B cell (primary cell): ENCODE data around the gene PLVAP. TPM values are rescaled to one million over a fixed set of nuclear protein-coding genes. Genes with fewer than 3 reads are reported as not detected.

Experiments used
- ATAC-seq: fragments of 200-7000 bp; cut with Tn5 transposase; one replicate; pipeline ENCODE4 v1.10.0; 2021; ENCODE audit warnings: low read depth, mild to moderate bottlenecking, moderate number of reproducible peaks, moderate library complexity
- CTCF ChIA-PET: fragments of 350-600 bp; sonication (Branson Sonifier 250); formaldehyde crosslinking; loops from one replicate; lab custom pipeline; 2021; ENCODE audit warnings: antibody characterized with exemption, inconsistent platforms; lab: Charles Lee
- POLR2A ChIA-PET: fragments of 350-600 bp; sonication (Branson Sonifier 250); formaldehyde crosslinking; loops from one replicate; lab custom pipeline; 2021; ENCODE audit warnings: antibody characterized with exemption; lab: Charles Lee
- DNase-seq: peaks from one replicate; pipeline ENCODE4 v3.0.0; 2013
- H2AFZ ChIP-seq: 2 replicates; pipeline ENCODE4 v1.6.1; 2012; ENCODE audit warnings: mild to moderate bottlenecking, low read depth, low read length; ENCODE audit not compliant: insufficient read depth, poor library complexity, severe bottlenecking
- H3K27ac ChIP-seq, 2 donors: 1 replicate in 1 of 2; 2 replicates in 1 of 2; pipeline ENCODE4 v1.5.1; 2012 to 2013; ENCODE audit warnings: low read length in 2 of 2, mild to moderate bottlenecking in 2 of 2, moderate library complexity in 1 of 2
- H3K27me3 ChIP-seq, 4 experiments: fragments of 200-600 bp in 1 of 4; sonication (generic) in 1 of 4; replicated peaks in 1 of 4; 1 replicate in 2 of 4; 2 replicates in 2 of 4; pipeline versions ENCODE4 v1.6.1 to v1.7.0; 2013 to 2016; ENCODE audit warnings: low read length in 3 of 4, mild to moderate bottlenecking in 2 of 4, mixed read lengths in 1 of 4, moderate library complexity in 1 of 4; ENCODE audit not compliant: insufficient read depth in 4 of 4, control insufficient read depth in 3 of 4; ENCODE audit errors: control extremely low read depth in 1 of 4
- H3K36me3 ChIP-seq, 2 experiments: replicated peaks in 1 of 2; 1 replicate in 1 of 2; 2 replicates in 1 of 2; pipeline versions ENCODE4 v1.6.1 to v1.7.1; 2013; ENCODE audit warnings: low read length in 1 of 2; ENCODE audit not compliant: insufficient read depth in 2 of 2, control insufficient read depth in 1 of 2; ENCODE audit errors: control extremely low read depth in 1 of 2, extremely low read depth in 1 of 2
- H3K4me1 ChIP-seq, 2 donors: fragments of 200-600 bp in 1 of 2; sonication (generic) in 1 of 2; 1 replicate in 1 of 2; 2 replicates in 1 of 2; pipeline versions ENCODE4 v1.5.1 to v1.6.1; 2013 to 2017; ENCODE audit warnings: low read length in 2 of 2; ENCODE audit not compliant: control insufficient read depth in 2 of 2, insufficient read depth in 2 of 2
- H3K4me2 ChIP-seq: replicated peaks from 2 replicates; pipeline ENCODE3; 2012; ENCODE audit warnings: mild to moderate bottlenecking, low read depth, low read length; ENCODE audit not compliant: poor library complexity, severe bottlenecking
- H3K4me3 ChIP-seq, 5 experiments: fragments of 200-600 bp in 1 of 5; sonication (generic) in 1 of 5; 1 replicate in 3 of 5; 2 replicates in 2 of 5; pipeline versions ENCODE4 v1.5.1 to v1.7.0; 2011 to 2016; ENCODE audit warnings: low read length in 4 of 5, mild to moderate bottlenecking in 4 of 5, low read depth in 2 of 5, control low read depth in 1 of 5, moderate library complexity in 1 of 5; ENCODE audit not compliant: insufficient read depth in 1 of 5; ENCODE audit errors: control extremely low read depth in 1 of 5, extremely low read depth in 1 of 5
- H3K79me2 ChIP-seq: fragments of 200-600 bp; sonication (generic); one replicate; pipeline ENCODE4 v1.6.0; 2016; ENCODE audit warnings: low read length; ENCODE audit not compliant: control insufficient read depth, insufficient read depth
- H3K9ac ChIP-seq: fragments of 200-600 bp; sonication (generic); 2 replicates; pipeline ENCODE4 v1.6.1; 2017; ENCODE audit warnings: mild to moderate bottlenecking, low read length, moderate library complexity
- H3K9me3 ChIP-seq, 3 donors: one replicate each; pipeline versions ENCODE4 v1.6.1 to v1.7.1; 2013; ENCODE audit warnings: low read length in 2 of 3; ENCODE audit not compliant: control insufficient read depth in 2 of 3, insufficient read depth in 1 of 3; ENCODE audit errors: control extremely low read depth in 1 of 3
- H4K20me1 ChIP-seq: 2 replicates; pipeline ENCODE4 v1.6.0; 2012; ENCODE audit warnings: mild to moderate bottlenecking, low read length; ENCODE audit not compliant: insufficient read depth, control insufficient read depth, poor library complexity, severe bottlenecking
- H3K27ac Mint-ChIP-seq: one replicate; pipeline ENCODE4 v1.8.0; 2021; ENCODE audit warnings: mixed read lengths
- H3K27me3 Mint-ChIP-seq: one replicate; pipeline ENCODE4 v1.8.0; 2021; ENCODE audit warnings: mixed read lengths
- H3K4me1 Mint-ChIP-seq: one replicate; pipeline ENCODE4 v1.8.0; 2021; ENCODE audit warnings: mixed read lengths
- H3K4me3 Mint-ChIP-seq: one replicate; pipeline ENCODE4 v1.8.0; 2021; ENCODE audit warnings: mixed read lengths
- H3K9me3 Mint-ChIP-seq: one replicate; pipeline ENCODE4 v1.8.0; 2022; ENCODE audit warnings: mixed read lengths; ENCODE audit not compliant: insufficient read depth
- CTCF ChIP-seq: fragments of 200-600 bp; IDR thresholded peaks from one replicate; pipeline ENCODE4 v1.8.0; 2022; ENCODE audit warnings: antibody characterized with exemption, mild to moderate bottlenecking
- EZH2 ChIP-seq: IDR thresholded peaks from 2 replicates; pipeline ENCODE4 v1.6.1; 2012; ENCODE audit warnings: borderline replicate concordance, low read depth, mild to moderate bottlenecking, moderate library complexity, low read length; ENCODE audit not compliant: insufficient read depth, poor library complexity, severe bottlenecking
- WGBS: methylation state at CpG from one replicate; pipeline ENCODE4 v1.1.5; 2013; ENCODE audit warnings: missing lambda C conversion rate; ENCODE audit not compliant: insufficient coverage; 5-methylcytosine and 5-hydroxymethylcytosine counted together
- intact Hi-C: fragments of 100-400 bp; cut with micrococcal nuclease; formaldehyde crosslinking; loops from one replicate; pipeline ENCODE4 v1.10.0; 2022
- polyA plus RNA-seq: library from polyadenylated mRNA; depleted of rRNA; stranded (reverse); fragments of >200 nt; gene quantifications from 2 replicates; pipeline ENCODE4 v1.2.3, GENCODE V29; 2012
- total RNA-seq, 2 donors: library from RNA; stranded (reverse); fragments of 120-200 nt in 1 of 2; gene quantifications; 1 replicate in 1 of 2; 2 replicates in 1 of 2; pipeline versions ENCODE4 v1.2.3 to v1.2.4, GENCODE V29; 2013 to 2022

The PLVAP gene
- total and polyA plus RNA-seq, 2 donors (not counting 1 experiment from before 2014, with no cell fraction given), result 0.06 TPM; not detected in 1

- Histone ChIP-seq H3K27me3 (peaks cover 0 to 17% (median 5%) of the 10 kb centered on the region in 4 experiments), H3K27ac (no peak overlapping the region), H2AFZ (no peak overlapping the region), H3K9ac (no peak overlapping the region), H3K4me2 (no peak overlapping the region), H3K4me1 (peaks cover 26 to 40% of the 10 kb centered on the region in 2 donors), H3K4me3 (no peak overlapping the region), H4K20me1 (no peaks in the 10 kb centered on the region), H3K79me2 (no peaks in the 10 kb centered on the region), H3K9me3 (peaks cover 0 to 14% (median 4%) of the 10 kb centered on the region in 3 donors), H3K36me3 (no peaks in the 10 kb centered on the region)
- no peak for DNase-seq
- H3K4me3 Mint-ChIP-seq, result no peak overlapping the region
- no peak for ATAC-seq
- CTCF ChIA-PET, result no interaction called here
- POLR2A ChIA-PET, result interaction anchor here (0.6 to 0.7 kb wide), 3 partner anchors 49 to 922 kb away, joined by 3 to 13 read pairs (median 5); no protein-coding TSS in a partner anchor
- H3K27me3 Mint-ChIP-seq, result peaks cover 12% of the 10 kb centered on the region
- intact Hi-C loops, result no loop called here
- WGBS, result 100% methylated on average over 4 of the region's 5 CpGs
- no peaks in the 10 kb centered on the region for H3K9me3 Mint-ChIP-seq
- no peak for TF ChIP-seq CTCF
- TF ChIP-seq EZH2, result no peak
- peaks cover 22% of the 10 kb centered on the region for H3K4me1 Mint-ChIP-seq
- no peak overlapping the region for H3K27ac Mint-ChIP-seq
These were observed 3.4 kb upstream of the PLVAP start for GRCh38 chr19:17380426-17381138.

- intact Hi-C loops, result no loop called here
- WGBS, result 31% methylated on average over 14 of the region's 14 CpGs
- H2AFZ ChIP-seq, result no peak overlapping the region
- H3K4me3 ChIP-seq, result no peak overlapping the region
- no peak for TF ChIP-seq CTCF
- no peak for TF ChIP-seq EZH2
- Mint-ChIP-seq H3K4me1 (peaks cover 22% of the 10 kb centered on the region), H3K9me3 (no peaks in the 10 kb centered on the region), H3K27ac (peak overlapping the region; percentile 17), H3K4me3 (no peak overlapping the region), H3K27me3 (peaks cover 12% of the 10 kb centered on the region)
- H3K36me3 ChIP-seq, result no peaks in the 10 kb centered on the region
- H3K9me3 ChIP-seq, result peaks cover 0 to 14% (median 4%) of the 10 kb centered on the region in 3 donors
- no peaks in the 10 kb centered on the region for H3K79me2 ChIP-seq
- DNase-seq, result no peak
- no peak for ATAC-seq
- H3K27ac ChIP-seq, result no peak overlapping the region
- H3K4me1 ChIP-seq, result peaks cover 26 to 39% of the 10 kb centered on the region in 2 donors
- H3K27me3 ChIP-seq, result peaks cover 0 to 23% (median 5%) of the 10 kb centered on the region in 4 experiments
- peak overlapping the region; percentile 27 for H3K4me2 ChIP-seq
- POLR2A ChIA-PET, result no interaction called here
- CTCF ChIA-PET, result interaction anchor here (0.7 to 1.7 kb wide), 2 partner anchors 9 to 32 kb away, joined by 3 to 5 read pairs; no protein-coding TSS in a partner anchor
- no peak overlapping the region for H3K9ac ChIP-seq
- no peaks in the 10 kb centered on the region for H4K20me1 ChIP-seq
These were observed 2.1 kb upstream of the PLVAP start for GRCh38 chr19:17379221-17379631.
